ENCODE results near the gene DOCK7.

Gene DOCK7

DNA sequence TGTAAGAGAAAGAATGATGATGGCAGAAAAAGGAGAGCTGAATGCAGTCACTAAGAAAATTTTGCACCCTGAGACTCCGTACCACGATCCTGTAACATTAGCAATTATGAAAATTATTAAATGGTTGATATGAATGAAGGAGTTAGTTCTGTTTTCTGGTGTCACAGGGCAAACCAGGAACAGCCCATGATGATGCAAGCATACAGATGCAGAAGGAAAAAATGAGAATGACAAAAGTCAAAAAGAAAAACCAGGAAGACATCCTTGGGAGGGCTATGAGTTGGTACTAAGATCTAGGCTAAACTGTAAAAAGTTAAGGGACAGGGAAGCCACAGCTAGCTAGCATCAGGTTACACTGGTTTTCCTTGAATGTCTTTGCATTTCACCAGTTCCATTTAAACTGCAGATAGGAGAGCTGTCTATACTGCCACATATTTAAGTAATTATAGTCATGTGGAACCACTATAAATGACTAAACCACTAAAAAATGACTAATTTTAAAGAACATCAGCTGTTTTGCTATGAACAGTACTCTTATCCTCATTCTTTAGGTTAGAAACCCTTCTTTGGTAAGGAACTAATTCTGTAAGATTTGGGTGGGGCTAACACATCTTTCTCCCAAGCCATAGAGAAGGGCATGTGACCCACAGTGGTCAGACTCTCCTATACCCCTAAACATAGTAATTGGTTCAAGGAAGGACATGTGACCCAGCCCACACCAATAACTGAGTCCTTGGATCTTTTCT is 11.4 kb downstream of the DOCK7 start:
- TF ChIP-seq, protein P1, sequence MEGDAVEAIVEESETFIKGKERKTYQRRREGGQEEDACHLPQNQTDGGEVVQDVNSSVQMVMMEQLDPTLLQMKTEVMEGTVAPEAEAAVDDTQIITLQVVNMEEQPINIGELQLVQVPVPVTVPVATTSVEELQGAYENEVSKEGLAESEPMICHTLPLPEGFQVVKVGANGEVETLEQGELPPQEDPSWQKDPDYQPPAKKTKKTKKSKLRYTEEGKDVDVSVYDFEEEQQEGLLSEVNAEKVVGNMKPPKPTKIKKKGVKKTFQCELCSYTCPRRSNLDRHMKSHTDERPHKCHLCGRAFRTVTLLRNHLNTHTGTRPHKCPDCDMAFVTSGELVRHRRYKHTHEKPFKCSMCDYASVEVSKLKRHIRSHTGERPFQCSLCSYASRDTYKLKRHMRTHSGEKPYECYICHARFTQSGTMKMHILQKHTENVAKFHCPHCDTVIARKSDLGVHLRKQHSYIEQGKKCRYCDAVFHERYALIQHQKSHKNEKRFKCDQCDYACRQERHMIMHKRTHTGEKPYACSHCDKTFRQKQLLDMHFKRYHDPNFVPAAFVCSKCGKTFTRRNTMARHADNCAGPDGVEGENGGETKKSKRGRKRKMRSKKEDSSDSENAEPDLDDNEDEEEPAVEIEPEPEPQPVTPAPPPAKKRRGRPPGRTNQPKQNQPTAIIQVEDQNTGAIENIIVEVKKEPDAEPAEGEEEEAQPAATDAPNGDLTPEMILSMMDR (IDR thresholded peaks at IDR 0.05; ENCODE audit: low read depth, low read length), result no peak

DNA sequence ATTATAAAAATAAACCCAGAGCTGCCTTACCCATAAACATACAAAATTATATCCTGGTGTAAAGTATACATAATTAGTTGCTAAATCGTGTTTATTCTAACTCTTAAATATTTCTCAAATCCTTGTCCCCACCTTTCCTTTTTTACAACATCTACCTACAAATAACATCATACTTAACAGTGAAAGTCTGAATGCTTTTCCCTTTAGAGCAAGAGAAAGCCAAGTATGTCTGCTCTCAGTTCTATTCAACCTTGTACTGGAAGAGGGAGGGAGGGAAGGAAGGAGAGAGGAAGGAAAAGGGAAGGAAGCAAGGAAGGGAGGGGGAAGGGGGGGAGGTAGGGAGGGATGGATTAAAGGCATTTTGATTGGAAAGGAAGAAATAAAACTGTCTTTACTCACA is 14.6 kb downstream of the DOCK7 start:
- TF ChIP-seq, protein P1 (IDR thresholded peaks at IDR 0.05; ENCODE audit: low read depth, low read length), result no peak
- H3K4me3 ChIP-seq (ENCODE audit: low read depth, low read length), result no peak overlapping the region

More for the DNA sequence above, 11.4 kb downstream of the DOCK7 start:
- no peak overlapping the region for H3K4me3 ChIP-seq (ENCODE audit: low read depth, low read length)

DNA sequence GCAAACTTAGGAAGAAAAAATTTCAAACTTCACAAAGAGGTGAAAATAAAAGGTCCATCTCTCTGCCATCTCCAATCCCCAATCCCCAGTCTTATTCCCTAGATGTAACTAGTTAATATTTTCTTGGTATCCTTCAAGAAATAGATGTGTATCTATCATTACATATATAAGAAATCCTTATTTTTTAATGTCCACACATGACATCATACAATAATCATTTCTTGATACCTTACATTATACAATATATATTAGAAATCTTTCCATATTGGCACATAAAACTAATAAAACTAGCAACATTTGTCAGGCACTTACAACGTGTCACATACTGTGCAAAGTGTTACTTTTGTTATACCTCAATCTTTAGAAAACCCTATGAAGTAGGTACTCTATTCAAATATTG is 16.2 kb downstream of the DOCK7 start:
- TF ChIP-seq, protein P1 (IDR thresholded peaks at IDR 0.05; ENCODE audit: low read depth, low read length), result no peak

DNA sequence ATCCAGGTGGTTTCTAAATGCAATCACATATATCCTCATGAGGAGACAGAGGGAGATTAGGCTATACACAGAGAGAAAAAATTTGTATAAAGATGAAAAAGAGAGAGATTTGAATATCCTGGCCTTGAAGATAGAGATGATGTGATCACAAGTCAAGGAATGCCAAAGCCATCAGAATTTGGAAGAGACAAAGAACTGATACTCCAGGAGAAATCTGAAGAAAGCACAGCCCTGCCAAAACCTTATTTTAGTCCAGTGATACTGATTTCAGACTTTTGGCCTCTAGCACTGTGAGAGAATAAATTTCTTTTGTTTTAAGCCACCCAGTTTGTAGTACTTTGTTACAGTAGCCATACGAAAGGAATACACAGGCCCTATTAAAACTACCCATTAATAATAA is 33.4 kb downstream of the DOCK7 start:
- TF ChIP-seq, protein P1 (IDR thresholded peaks at IDR 0.05; ENCODE audit: low read depth, low read length), result no peak

More for the DNA sequence above, 16.2 kb downstream of the DOCK7 start:
- H3K4me3 ChIP-seq (ENCODE audit: low read depth, low read length), result no peak overlapping the region

DNA sequence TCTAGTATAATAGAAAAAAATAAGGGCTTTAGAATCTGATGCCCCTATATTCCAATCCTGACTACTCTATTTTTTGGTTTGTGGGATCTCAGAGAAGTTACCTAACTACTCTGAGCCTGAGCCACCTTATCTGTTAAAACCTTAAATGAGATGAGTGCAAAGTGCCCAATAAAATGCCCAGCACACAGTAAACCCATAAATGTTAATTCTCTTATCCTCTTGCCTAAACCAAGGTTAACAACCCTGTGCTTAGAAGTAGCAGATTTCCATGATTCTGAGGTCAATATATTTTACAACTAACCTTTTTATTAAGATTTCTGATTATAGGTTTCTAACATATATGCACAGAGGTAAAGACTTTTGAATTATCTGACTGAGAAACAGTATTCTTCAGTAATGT is 35.8 kb downstream of the DOCK7 start:
- TF ChIP-seq, protein P1 (IDR thresholded peaks at IDR 0.05; ENCODE audit: low read depth, low read length), result no peak
- H3K4me3 ChIP-seq (ENCODE audit: low read depth, low read length), result no peak overlapping the region

More for the DNA sequence above, 33.4 kb downstream of the DOCK7 start:
- H3K4me3 ChIP-seq (ENCODE audit: low read depth, low read length), result no peak overlapping the region

DNA sequence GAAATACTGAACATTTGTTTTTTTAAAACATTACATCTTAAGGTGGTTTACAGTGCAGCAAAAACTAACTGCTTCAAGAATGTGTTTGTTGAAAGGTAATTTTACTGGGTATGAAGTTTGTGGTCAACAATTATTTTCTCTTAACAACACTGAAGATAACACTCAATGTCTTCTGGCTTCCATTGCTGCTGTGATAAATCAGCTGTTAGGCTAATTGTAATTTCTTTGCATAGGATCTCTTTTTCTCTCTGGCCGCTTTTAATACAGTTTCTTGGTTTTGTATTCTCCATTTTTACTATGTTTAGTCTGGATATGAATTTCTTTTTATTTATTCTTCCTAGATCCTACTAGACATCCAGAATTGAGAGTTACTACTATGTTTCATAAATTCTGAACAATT is 44.9 kb downstream of the DOCK7 start:
- no peak overlapping the region for H3K4me3 ChIP-seq (ENCODE audit: low read depth, low read length)
- TF ChIP-seq, protein P1 (IDR thresholded peaks at IDR 0.05; ENCODE audit: low read depth, low read length), result no peak

DNA sequence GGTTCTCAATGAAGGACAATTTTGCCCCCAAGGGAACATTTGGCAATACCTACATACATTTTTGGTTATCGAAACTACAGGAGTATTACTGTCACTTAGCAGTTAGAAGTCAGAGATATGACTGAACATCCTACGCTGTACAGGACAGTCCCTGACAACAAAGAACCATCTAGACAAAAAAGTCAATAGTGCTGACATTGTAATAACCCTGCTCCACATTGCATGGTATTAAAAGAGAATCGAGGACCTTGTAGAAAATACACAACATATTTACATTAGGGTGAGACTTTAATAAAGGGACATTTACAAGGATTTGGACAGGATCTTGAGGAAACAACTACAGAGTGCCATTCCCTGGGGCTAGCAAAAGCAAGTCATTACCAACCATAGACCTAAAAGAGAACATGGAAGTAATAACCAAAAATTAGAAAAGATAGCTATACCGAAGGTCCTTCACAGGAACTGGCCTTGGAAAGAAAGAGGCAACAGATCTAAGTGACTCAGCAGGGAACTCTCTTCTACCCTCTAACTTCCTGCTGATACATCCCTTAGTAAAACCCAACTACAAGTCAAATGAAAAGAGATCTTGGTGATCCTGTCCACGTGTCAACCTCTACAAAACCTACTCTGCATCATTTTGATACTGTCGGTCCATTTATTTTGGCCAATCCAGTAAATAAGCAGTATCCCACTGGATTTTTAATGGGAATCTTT is 50.6 kb downstream of the DOCK7 start:
- TF ChIP-seq, protein P1 (IDR thresholded peaks at IDR 0.05; ENCODE audit: low read depth, low read length), result no peak
- H3K4me3 ChIP-seq (ENCODE audit: low read depth, low read length), result no peak overlapping the region

All from WI38 (cell line).